AG10803 (cell line): ENCODE data around the gene XPO1.

Experiments used
- DNase-seq: peaks from one replicate; pipeline ENCODE4 v3.0.0; 2010; ENCODE audit warnings: low read depth
- H3K4me3 ChIP-seq: 2 replicates; pipeline ENCODE4 v1.5.1; 2011; ENCODE audit warnings: mild to moderate bottlenecking, low read length, control low read depth
- TF ChIP-seq, protein P1 (sequence below): conservative IDR thresholded peaks from 2 replicates; pipeline ENCODE4 v1.5.1; 2011; ENCODE audit warnings: mild to moderate bottlenecking, low read length, control low read depth, inconsistent platforms

XPO1 gene

DNA sequence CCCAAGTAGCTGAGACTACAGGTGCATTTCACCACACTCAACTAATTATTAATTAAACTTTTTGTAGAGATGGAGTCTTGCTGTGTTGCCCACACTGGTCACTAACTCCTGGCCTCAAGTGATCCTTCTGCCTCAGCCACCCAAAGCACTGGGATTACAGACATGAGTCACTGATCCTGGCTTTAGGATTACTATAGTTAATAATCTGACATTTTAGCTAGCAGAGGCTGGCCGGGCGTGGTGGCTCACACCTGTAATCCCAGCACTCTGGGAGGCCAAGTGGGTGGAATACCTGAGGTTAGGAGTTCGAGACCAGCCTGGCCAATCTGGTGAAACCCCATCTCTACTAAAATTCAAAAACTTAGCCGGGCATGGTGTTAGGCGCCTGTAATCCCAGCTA is 106.8 kb downstream of the XPO1 start:
- TF ChIP-seq, protein P1, sequence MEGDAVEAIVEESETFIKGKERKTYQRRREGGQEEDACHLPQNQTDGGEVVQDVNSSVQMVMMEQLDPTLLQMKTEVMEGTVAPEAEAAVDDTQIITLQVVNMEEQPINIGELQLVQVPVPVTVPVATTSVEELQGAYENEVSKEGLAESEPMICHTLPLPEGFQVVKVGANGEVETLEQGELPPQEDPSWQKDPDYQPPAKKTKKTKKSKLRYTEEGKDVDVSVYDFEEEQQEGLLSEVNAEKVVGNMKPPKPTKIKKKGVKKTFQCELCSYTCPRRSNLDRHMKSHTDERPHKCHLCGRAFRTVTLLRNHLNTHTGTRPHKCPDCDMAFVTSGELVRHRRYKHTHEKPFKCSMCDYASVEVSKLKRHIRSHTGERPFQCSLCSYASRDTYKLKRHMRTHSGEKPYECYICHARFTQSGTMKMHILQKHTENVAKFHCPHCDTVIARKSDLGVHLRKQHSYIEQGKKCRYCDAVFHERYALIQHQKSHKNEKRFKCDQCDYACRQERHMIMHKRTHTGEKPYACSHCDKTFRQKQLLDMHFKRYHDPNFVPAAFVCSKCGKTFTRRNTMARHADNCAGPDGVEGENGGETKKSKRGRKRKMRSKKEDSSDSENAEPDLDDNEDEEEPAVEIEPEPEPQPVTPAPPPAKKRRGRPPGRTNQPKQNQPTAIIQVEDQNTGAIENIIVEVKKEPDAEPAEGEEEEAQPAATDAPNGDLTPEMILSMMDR = no peak
- no peak for DNase-seq
- H3K4me3 ChIP-seq = no peak overlapping the region
